ENCODE measurements around the gene CES1. TPM values are rescaled to one million over a fixed set of nuclear protein-coding genes. Genes with fewer than 3 reads are reported as not detected.
"Not testable (repeated sequence)": the region's sequence is repeated elsewhere in the genome, so short reads cannot be mapped to it uniquely, and the experiment has no call there.

The CES1 gene
- total RNA-seq, 4 donors from 2014 or later: 2.6 to 10.8 (median 5.1) TPM

DNA sequence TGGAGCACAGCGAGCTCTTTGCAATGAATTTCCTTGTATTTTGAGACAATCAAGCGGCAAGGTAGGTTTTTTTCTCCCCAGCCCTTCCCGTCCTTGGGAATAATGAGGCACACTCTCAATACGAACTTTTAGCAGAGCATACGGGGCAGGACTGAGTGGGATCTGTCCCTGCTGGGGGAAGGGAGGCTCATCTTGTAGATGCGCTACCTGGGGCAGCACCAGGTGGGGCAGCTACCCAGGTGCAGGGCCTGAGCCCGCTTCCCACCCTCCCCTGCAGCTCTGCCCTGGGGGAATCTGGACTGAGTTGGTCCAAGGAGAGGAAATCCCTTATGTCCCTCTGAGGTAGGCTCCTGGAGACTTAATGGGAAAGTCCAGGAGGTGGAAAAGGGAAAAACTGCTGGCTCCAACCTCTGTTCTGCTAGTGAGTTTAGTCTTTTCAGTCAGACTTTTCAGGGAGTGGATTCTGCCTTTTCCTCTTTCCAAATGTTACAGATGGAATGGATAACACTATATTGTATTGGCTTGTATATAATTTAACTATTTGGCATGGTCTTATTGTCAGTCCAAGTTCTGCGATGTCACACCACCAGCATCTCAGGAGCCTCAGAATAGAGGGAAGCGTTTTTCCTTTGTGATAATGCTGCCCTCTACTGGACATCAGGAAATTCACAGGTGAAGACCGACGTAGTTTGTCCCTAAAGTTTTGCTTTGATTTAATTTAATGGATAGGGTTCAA is 9.6 kb upstream of the CES1 start:
- H3K4me3 ChIP-seq (replicated peaks in 1 of 3): no peak overlapping the region
- no peaks in the 10 kb centered on the region for H3K36me3 ChIP-seq
- TF ChIP-seq, protein P1, sequence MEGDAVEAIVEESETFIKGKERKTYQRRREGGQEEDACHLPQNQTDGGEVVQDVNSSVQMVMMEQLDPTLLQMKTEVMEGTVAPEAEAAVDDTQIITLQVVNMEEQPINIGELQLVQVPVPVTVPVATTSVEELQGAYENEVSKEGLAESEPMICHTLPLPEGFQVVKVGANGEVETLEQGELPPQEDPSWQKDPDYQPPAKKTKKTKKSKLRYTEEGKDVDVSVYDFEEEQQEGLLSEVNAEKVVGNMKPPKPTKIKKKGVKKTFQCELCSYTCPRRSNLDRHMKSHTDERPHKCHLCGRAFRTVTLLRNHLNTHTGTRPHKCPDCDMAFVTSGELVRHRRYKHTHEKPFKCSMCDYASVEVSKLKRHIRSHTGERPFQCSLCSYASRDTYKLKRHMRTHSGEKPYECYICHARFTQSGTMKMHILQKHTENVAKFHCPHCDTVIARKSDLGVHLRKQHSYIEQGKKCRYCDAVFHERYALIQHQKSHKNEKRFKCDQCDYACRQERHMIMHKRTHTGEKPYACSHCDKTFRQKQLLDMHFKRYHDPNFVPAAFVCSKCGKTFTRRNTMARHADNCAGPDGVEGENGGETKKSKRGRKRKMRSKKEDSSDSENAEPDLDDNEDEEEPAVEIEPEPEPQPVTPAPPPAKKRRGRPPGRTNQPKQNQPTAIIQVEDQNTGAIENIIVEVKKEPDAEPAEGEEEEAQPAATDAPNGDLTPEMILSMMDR (IDR thresholded peaks at IDR 0.05): peak; percentile 55 to 80 (median 66)
- TF ChIP-seq POLR2A (IDR thresholded peaks at IDR 0.05): no peak
- H3K9me3 ChIP-seq: no peaks in the 10 kb centered on the region
- 35 to 39% methylated on average over 11 of the region's 11 CpGs for WGBS, 2 donors
- H3K27me3 ChIP-seq: no peaks in the 10 kb centered on the region
- no peak overlapping the region for H3K27ac ChIP-seq
- peak; percentile 3 to 5 for DNase-seq
- intact Hi-C loops (cut with DNase I): loop anchor here (5.0 to 10.0 kb wide), 2 partner anchors 135 to 378 kb away; no protein-coding TSS in a partner anchor
- no peaks in the 10 kb centered on the region for H3K4me1 ChIP-seq

DNA sequence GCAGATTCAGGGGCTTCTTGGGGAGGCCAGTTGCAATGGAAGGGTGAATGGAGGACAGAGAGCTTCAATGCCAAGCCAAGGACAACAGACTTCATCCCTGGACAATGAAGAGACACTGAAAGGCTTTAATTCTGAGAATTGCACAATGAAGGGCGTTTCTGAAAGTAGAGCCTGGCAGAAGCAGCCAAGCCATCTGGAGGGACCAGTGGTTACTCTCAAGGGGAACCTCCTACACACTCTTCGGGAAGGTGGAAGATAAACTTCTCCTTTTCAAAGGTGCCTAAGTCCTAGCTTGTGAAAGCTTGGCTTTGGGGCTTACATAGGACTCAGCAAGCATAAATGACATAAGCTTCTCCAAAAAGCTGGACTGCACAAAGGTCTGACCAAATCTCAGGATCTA is 6.2 kb upstream of the CES1 start:
- H3K36me3 ChIP-seq: no peaks in the 10 kb centered on the region
- no peak overlapping the region for H3K4me3 ChIP-seq (replicated peaks in 1 of 3)
- no peaks in the 10 kb centered on the region for H3K4me1 ChIP-seq
- 56 to 71% methylated on average over 2 of the region's 2 CpGs for WGBS, 2 donors
- TF ChIP-seq POLR2A (IDR thresholded peaks at IDR 0.05): no peak
- TF ChIP-seq, protein P1 (IDR thresholded peaks at IDR 0.05): no peak
- H3K27ac ChIP-seq: no peak overlapping the region
- no peak for DNase-seq
- H3K27me3 ChIP-seq: no peaks in the 10 kb centered on the region
- no peaks in the 10 kb centered on the region for H3K9me3 ChIP-seq
- intact Hi-C loops (cut with DNase I): no loop called here

DNA sequence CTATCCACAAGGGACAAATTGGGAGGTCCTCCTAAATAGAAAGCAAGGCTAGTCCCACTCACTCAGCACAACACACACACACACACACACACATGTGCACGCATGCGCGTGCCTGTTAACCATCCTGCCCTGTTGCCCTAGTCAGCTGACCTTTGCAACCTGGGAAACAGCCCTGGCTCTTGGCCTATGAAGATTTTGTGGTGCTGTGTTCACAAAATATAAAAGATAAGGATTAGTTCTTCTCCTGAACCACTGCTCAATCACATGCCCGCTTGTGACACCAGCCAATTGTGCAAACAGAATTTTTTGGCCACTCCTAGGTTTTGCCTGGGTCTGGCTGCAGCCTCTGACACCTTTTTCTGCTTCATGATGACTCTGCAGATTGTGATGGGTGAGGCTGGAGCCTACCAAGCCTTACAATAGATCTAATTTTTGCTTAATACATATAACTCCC is 3.3 kb upstream of the CES1 start:
- Histone ChIP-seq H3K9me3 (no peaks in the 10 kb centered on the region), H3K27ac (no peak overlapping the region), H3K4me1 (no peaks in the 10 kb centered on the region), H3K36me3 (no peaks in the 10 kb centered on the region), H3K27me3 (no peaks in the 10 kb centered on the region), H3K4me3 (replicated peaks in 1 of 3) (no peak overlapping the region)
- WGBS, 2 donors: 85 to 97% methylated on average over 4 of the region's 4 CpGs
- intact Hi-C loops (cut with DNase I): no loop called here
- peak in 1 of 2 donors; percentile 4 for DNase-seq
- TF ChIP-seq, protein P1 (IDR thresholded peaks at IDR 0.05): no peak
- TF ChIP-seq POLR2A (IDR thresholded peaks at IDR 0.05): no peak

DNA sequence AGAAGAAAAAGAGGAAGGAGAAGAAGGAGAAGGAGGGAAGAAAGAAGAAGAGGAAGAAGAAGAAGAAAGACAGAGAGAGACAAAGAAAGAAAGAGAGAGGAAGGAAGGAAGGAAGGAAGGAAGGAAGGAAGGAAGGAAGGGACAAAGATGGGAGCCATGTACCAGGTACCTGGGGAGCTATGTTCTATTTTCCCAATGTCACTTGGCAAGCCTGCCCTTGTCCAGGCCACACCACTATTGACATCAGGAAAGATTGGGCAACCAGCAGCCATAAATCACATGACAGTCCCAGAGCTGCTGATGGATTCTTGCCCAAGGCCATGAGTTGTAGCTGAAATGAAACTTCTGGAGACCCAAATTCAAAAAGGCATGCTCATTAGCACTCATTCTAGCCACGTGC is 2.7 kb upstream of the CES1 start:
- Histone ChIP-seq H3K9me3 (no peaks in the 10 kb centered on the region), H3K4me1 (no peaks in the 10 kb centered on the region), H3K27ac (no peak overlapping the region), H3K4me3 (replicated peaks in 1 of 3) (no peak overlapping the region), H3K27me3 (no peaks in the 10 kb centered on the region), H3K36me3 (no peaks in the 10 kb centered on the region)
- no peak for TF ChIP-seq POLR2A (IDR thresholded peaks at IDR 0.05)
- TF ChIP-seq, protein P1 (IDR thresholded peaks at IDR 0.05): no peak
- 40 to 62% methylated on average over 1 of the region's 1 CpG for WGBS, 2 donors
- DNase-seq: peak; percentile 11 to 14
- intact Hi-C loops (cut with DNase I): no loop called here

DNA sequence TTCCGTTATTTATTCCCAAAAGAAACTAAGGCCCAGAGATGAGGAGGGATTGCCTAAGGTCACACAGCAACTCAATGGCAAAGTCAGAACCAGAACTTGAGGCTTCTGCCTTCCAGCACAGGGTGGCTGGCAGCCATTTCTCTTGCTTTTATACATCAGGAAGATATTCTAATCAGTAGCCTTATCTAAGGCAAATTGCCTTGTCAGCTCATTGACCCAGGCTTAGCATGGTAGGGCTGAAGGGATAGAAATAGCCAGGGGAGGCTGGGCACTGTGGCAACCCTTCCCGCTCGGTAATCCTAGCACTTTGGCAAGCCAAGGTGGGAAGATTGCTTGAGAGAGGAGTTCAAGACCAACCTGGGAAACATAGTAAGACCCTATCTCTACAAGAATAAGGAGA is 2.3 kb upstream of the CES1 start:
- H3K27ac ChIP-seq; H3K4me1 ChIP-seq; intact Hi-C loops (cut with DNase I); H3K36me3 ChIP-seq; H3K4me3 ChIP-seq (replicated peaks in 1 of 3); H3K27me3 ChIP-seq; H3K9me3 ChIP-seq; DNase-seq: not testable (repeated sequence)
- WGBS, 2 donors: 84 to 85% methylated on average over 3 of the region's 3 CpGs

Measured in thyroid gland (tissue), 4 donors.